Measurements from ENCODE around the gene SEL1L3.

- TF ChIP-seq CTCF (IDR thresholded peaks at IDR 0.05 in 4 of 5, conservative IDR thresholded peaks at IDR 0.05 in 1 of 5) (no peak), POLR2A (IDR thresholded peaks at IDR 0.05) (no peak)
Measured at GRCh38 chr4:25786497-25787065, 76.2 kb downstream of the SEL1L3 start.

Data from gastrocnemius medialis (tissue), 4 donors.